GM19043 (cell line): ENCODE results near the gene NEDD4L.
"Not testable (repeated sequence)": the region's sequence is repeated elsewhere in the genome, so short reads cannot be mapped to it uniquely, and the experiment has no call there.

Experiments used
- ATAC-seq: cut with Tn5 transposase; IDR thresholded peaks from one replicate; pipeline ENCODE4 v1.9.1; 2021; ENCODE audit warnings: low read depth; ENCODE audit not compliant: unreplicated experiment

Gene NEDD4L

GRCh38 chr18:58043491-58044369 is at the start of gene NEDD4L:
Gene NEDD4L (plus strand): TSS chr18:58044226. CDS start chr18:58044661, 435 bp downstream.
- ATAC-seq, result peak; percentile 69

- no peak for ATAC-seq
Observed at GRCh38 chr18:57995331-57995730, 48.7 kb upstream of the NEDD4L start.

DNA sequence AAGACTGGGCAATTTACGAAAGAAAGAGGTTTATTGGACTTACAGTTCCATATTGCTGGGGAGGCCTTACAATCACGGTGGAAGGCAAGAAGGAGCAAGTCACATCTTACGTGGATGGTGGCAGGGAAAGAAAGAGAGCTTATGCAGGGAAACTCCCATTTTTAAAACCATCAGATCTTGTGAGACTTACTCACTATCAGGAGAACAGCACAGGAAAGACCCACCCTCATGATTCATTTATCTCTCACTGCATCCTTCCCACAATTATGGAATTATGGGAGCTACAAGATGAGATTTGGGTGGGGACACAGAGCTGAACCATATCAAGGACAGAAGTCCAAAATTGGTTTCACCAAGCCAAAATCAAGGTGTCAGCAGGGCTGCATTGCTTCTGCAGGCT is 47.1 kb upstream of the NEDD4L start:
- not testable (repeated sequence) for ATAC-seq

DNA sequence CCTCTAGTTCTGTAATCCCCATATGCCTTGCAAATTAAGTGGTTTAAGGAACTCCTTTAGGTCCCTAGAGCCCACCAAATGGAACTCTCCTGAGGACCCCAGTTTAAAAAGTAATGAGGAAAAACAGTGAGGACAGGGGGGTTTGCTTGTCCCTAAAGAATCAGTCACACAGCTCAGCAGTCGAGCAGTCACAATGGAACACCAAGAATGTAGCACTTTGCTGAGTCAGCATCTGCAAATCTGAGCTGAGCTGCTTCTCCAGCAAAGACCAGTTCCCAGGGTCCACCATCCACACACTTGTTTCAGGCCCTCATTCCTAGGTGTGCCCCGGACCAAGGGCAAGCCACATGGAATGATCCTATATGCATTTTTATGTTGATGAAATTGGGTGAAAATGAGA is 46.2 kb upstream of the NEDD4L start:
- no peak for ATAC-seq

DNA sequence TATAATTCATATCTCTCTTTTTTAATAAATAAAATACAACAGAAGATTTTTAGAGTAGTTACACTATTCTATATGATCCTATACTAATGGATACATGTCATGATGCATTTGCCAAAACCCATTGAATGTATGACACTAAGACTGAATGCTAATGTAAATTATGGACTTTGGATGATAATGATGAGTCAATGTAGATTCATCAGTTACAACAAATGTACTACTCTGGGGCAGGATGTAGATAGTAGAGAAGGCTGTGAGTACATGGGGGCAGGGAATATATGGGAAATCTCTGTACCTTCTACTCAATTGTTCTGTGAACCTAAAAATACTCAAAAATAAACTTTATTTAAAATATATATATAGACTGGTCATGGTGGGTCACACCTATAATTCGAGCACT is 45.6 kb upstream of the NEDD4L start:
- ATAC-seq, result no peak

DNA sequence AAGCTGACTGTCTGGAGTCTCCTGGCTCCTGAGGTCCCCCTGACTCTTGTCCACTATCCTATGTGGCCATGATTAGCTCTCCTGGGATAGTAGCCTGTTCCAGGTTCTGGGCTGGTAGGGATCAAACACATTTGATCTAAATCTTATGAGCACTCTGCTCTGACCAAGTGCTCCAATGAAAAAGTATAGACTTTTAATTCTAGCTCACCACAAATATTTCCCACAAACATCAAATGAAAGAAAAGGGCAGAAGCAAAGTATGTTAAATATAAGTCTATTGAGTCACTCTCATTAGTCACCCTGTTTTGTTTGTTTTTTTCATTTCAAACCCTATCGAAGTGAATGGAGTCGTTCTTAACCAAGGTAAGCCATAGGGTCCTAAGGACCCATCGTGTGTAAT is 39.7 kb upstream of the NEDD4L start:
- ATAC-seq, result no peak

- no peak for ATAC-seq
Observed at GRCh38 chr18:58005011-58005410, 39.0 kb upstream of the NEDD4L start.

- ATAC-seq, result no peak
Observed at GRCh38 chr18:58005885-58006523, 38.0 kb upstream of the NEDD4L start.

GRCh38 chr18:58009166-58009565 is 34.9 kb upstream of the NEDD4L start:
- no peak for ATAC-seq

GRCh38 chr18:58010265-58010664 is 33.8 kb upstream of the NEDD4L start:
- ATAC-seq, result no peak

DNA sequence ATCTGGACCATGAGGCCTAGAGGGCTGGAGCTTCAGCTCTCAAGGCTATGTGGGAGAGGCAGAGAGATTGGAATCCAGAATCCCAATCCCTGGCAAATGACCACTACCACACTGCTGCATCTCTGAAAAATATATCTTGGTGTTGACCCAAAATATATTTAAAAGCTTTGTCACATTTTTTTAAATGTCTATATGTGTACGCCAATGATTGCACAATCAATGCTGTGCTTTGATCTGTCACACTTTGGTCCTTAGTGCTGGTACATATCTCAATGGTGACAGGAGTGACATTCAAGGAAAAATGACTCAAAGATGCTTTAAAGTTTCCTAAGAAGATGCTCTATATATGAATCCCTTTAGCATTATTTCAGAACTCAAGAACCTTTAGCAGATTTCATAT is 31.7 kb upstream of the NEDD4L start:
- ATAC-seq, result no peak

DNA sequence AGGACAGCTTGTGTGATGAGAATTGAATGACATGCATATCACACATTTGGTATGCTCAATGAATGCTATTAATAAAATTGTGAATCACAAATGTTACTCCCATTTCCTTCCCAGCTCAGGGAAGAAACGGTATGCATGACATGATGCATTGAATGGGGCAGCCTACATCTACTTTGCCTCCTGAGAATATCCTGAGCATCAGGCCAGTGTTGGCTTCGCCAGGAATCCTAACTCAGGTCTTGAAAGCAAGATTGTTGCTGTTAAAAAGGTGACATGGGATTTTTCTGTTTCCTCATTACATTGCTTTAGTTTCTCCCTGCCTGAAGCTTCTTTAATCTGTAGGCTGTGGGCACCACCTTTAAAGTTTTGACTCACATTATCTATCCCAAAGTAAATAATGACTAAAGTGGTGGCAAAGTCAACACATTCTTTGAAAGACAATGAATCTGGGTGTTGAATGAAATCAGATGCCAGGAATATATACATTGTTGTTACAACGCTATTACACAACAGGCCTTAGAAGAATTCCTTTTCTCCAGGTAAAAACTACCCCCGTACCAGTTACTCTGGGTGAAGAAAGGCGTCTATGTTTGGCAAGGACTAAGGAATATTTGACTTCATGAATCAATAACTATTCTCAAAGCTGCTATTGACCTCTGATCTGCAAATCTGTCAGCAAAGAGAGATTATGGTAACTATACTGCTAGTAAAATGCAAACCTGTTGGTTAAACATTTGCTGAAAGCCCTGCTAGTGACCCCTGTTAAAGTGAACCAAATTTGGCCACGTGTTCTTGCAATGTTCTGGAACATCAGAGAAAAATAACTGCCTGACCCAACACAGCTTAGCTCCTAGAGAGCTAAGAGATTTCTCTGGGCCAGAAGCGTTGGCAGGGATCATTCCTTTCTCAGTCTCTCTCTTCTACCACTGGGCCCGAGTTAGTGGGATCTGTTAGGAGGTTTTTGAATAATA is 30.5 kb upstream of the NEDD4L start:
- no peak for ATAC-seq

DNA sequence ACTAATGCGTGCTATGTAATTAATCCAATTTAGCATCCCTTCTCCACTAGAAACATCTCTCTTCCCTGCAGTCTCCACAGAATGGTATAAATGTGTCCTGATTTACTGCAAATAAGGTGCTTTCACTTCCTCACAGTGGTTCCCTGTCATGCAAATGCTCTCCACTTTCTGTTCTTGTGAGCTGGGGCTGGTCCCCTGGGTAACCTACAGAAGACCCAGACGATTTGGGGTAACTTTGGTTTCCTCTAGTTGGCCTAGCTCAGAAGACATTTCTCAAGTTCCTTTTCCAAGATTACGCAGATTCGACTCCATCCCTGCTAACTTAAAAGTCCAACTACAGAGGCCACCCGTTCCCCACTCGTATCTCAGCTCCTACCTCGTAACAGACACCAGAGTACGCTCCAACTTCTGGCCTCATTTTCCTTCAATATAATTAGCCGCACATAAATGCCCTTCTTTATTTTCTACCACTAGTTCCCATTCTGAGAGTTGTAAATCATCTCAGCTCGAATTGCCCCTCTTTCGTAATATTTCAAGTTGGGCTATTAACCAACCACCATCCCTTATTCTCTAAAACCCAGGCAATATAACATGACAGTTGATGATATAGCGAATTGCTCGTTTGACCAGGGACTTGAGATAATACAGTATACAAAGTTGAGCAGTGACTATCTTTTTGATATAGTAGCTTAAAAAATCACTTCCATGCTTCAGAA is 28.8 kb upstream of the NEDD4L start:
- peak; percentile 99 for ATAC-seq

DNA sequence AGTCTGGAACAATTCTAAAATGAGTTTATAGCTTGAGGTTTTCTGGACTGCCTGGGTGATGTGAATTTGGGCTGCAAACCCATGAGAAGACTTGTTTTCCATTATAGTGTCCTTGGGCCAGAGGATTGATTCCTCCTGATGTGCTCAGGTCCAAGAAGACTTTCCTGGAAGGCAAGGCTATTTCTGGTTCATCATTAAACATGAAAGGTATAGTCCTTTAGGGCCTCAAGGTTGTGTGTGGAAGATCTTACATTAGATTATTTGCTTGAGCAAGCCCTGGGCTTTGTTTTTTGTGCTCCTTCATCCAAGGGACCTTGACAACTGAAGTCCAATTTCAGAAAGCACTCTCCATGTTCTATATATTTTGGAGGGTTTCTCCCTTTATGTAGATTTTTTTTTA is 26.8 kb upstream of the NEDD4L start:
- ATAC-seq, result no peak

- ATAC-seq, result no peak
Observed at GRCh38 chr18:58020567-58021107, 23.4 kb upstream of the NEDD4L start.

DNA sequence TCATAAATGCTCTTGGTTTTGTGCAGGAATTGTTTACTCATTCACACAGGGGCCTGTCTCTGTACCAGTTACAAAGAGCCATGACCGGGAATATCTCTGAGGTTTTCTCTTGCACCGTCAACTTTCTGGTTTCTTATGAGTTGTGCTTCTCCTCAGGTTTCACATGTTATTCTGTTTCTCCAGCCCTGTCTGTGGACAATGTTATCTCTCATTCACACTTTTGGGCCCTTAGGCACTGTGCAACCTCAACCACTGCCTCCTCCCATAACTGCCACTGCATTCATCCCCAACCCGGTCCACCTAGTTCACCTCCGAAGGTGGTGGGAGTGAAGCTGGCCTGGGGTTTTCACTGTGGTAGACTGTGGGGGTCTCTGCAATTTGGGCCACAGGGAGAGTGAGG is 22.5 kb upstream of the NEDD4L start:
- ATAC-seq, result no peak

DNA sequence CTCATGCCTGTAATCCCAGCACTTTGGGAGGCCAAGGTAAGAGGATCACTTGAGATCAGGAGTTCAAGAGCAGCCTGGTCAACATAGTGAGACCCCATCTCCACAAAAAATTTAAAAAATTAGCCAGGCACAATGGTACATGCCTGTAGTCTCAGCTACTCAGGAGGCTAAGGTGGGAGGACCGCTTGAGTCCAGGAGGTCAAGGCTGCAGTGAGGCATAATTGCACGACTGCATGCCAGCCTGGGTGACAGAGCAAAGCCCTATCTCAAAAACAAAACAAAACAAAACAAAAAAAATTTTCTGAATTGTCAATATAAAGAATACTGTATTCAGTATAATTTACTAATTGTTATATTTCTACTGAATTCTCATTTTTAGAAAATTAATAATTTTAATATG is 20.9 kb upstream of the NEDD4L start:
- ATAC-seq, result no peak

DNA sequence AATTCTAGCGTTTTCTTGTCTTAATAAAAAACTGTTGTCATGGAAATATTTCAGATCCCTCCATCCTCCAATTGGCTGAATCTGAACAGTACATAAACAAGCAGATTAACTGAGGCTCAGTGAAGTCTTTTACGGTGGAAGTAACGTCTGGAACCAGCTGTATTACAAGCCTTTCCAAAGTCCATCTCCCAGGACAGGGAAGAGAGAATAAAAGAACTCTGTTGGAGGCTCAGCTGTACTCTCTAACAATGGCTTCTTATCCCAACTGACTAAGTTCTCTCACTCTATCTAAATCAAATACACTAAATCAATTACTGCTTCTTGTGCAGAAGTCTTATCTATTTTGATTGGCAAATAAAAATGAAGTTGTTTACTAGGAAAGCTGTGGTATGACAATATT is 19.9 kb upstream of the NEDD4L start:
- no peak for ATAC-seq

DNA sequence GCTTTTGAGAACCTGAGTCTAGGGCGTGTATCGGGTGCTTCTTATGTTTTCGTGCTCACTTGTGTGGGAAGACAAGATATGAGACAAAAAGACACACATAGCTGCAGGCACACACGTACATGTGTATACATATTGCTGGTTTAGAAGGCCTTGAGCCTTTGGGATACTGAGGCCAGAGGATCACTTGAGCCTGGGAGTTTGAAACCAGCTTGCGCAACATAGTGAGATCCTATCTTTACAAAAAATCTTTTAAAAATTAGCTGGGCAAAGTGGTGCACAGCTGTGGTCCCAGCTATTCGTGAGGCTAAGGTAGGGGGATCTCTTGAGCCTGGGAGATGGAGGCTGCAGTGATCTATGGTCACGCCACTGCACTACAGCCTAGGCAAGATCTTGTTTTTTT is 18.8 kb upstream of the NEDD4L start:
- no peak for ATAC-seq

GRCh38 chr18:58025733-58026132 is 18.3 kb upstream of the NEDD4L start:
- no peak for ATAC-seq
